Head of caudate nucleus (tissue), 42 donors: ENCODE results near the gene TMEM131L.
A peak's percentile ranks its signal among the peaks of the same experiment; 100 is the strongest.
"Not testable (repeated sequence)": the region's sequence is repeated elsewhere in the genome, so short reads cannot be mapped to it uniquely, and the experiment has no call there.

Experiments used
- DNase-seq, 42 donors: peaks; one replicate each; pipeline versions ENCODE4 v3.0.0 to v3.0.0-alpha.2; 2020 to 2021; ENCODE audit warnings: mixed read lengths in 7 of 42
- intact Hi-C: fragments of 100-400 bp; cut with DNase I; formaldehyde crosslinking; loops from one replicate; pipeline ENCODE4 v1.15.0; 2022

Gene TMEM131L

DNA sequence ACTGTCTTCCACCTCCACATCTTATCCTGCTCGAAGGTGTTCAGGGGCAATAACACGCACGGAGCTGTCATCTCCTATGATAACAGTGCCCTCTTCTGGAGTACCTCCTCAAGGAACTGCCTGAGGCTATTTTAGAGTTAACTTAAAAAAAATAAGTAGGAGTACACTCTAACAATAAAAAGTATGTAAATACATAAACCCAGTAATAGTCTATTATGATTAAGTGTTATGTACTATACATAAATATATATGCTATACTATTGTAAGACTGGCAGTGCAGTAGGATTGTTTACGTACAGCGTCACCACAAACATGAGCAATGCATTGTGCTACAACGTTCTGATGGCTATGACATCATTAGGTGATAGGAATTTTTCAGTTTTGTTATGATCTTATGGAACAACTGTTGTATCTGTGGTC, 183.4 kb downstream of the TMEM131L start:
- DNase-seq = peak in 3 of 42 donors; percentile 26 to 55 (median 54)
- intact Hi-C loops = no loop called here

DNA sequence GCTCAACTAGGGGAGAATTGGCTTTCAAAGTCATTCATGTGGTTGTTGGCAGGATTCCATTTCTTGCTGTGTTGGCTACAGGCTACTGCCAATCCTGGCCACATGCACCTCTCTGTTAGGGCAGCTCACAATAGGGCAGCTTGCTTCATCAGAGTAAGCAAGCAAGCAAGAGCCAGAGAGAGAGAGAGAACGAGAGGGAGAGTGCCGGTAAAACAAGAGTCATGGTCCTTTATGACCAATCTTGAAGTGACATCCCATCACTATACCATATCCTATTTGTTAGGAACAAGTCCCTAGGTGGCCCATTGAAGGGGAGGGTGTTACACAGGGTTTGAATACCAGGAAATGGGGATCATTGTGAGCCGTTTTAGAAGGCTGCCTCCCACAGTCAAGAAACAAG, 185.0 kb downstream of the TMEM131L start:
- peak in 5 of 42 donors; percentile 28 to 67 (median 35) for DNase-seq
- intact Hi-C loops = no loop called here

DNA sequence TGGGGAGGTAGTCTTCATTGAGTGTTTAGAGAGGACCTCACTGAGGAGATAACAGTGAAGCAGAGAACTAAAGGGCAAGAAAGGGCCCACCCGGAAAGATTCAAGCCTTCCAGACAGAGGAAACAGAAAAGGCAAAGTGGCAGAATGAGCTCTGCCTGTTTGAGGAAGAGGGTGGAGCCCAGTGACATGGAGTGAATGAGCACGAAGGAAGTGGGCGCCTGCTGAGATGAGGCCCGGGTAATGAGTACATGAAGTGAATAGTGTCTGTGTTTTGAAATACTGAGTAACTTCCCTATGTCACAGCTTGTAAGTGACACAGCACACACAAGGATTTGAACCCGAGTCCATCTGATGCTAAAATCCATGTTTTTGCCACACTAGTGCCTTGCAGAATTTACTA, 185.4 kb downstream of the TMEM131L start:
- DNase-seq = peak in 24 of 42 donors; percentile 20 to 77 (median 40)
- intact Hi-C loops = no loop called here

DNA sequence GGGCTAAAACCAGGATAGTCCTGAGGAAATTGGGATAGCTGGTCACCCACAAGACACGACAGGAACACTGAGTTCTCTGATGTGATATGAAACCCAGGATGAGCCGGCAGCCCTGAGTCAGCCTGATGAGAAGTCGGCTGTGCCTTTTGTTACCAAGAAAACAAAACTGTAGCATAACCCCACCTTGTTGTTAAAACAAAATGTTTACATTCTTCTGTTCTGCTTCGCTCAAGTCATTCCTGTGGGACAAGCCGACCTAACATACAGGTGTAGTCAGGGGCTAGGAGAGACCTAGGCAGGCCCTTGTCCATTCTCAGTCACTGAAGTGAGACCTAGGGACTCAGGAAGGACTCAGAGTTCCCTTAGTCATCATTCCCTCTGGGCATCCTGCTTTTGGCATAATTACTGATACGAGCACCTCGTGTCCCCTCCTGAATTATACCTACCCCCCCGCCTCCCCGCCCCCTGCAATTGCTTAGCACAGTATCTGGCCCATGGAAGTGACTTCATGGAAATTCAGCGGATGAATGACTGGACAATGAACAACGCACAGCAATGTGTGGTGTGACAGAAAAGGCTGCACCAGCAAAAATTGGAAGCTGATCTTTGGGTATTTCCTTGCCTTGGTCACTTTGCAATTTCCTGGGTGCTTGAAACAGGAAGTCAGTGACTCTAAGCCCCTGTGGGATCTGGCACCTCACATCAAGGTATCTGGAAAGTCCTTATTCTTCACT, 186.1 kb downstream of the TMEM131L start:
- DNase-seq = peak in 2 of 42 donors; percentile 43 to 58
- intact Hi-C loops = no loop called here

DNA sequence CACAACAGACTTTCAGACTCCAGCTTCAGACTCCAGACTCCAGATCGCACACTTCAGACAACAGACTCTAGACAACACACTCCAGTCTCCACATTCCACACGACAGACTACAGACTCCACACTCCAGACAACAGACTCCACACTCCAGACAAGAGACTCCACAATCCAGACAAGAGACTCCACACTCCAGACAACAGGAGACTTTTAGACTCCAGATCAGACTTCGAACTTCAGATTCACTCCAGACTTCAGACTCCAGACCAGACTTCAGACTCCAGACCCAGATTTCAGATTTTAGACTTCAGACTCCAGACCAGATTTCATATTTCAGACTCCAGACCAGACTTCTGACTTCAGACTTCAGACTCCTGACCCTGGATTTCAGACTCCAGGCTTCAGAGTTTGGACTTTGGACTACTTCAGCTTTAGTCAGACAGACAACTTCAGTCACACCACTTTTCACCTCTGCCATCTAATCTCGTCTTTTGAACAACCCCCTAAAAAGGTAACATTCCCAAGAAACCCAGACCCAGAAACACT, 188.9 kb downstream of the TMEM131L start:
- no peak for DNase-seq
- intact Hi-C loops = no loop called here

DNA sequence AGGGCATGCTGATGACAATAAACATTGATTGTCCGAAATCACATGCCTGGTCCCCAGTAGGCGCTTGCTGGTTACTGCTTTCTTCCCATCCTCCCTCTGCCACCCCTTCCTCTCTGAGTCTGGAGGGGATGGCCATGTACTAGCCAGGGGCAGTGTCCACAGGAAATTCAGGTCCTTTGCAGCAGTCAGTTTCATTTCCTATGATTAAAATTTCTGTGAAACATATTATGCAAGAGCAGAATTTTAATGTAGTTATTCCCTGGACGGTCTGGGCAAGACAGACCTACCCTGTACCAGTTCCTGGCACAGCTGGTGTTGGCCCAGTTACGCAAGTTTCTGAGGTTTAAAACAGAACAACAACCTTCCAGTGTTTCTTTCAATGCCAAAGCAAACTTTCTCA, 189.8 kb downstream of the TMEM131L start:
- intact Hi-C loops = no loop called here
- peak in 18 of 42 donors; percentile 20 to 75 (median 48) for DNase-seq

DNA sequence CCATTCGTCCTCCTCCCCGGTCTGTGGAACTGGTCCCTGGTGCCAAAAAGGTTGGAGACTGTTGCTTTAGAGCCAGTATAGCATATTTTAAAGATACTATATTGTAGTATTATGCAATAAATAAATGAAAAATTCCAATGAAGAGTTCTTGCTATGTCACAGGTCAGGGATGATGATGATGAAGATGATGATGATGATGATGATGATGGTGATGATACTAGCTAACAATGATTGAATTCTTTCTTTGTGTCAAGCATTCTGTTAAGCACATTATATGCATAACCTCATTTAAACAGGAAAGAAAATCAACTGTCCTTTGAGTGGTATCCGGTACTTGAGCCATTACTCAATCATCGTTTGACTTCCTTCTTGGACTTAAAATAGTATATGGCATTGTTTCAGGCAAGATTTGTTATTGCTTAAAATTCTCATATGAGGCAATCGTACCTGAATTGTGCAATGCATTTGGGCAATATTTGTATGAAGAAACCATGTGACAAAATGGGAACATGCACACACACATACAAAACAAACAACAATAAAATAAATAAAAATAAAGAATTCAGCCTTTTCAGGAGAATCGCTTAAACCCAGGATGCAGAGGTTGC, 195.2 kb downstream of the TMEM131L start:
- no peak for DNase-seq
- intact Hi-C loops = no loop called here

DNA sequence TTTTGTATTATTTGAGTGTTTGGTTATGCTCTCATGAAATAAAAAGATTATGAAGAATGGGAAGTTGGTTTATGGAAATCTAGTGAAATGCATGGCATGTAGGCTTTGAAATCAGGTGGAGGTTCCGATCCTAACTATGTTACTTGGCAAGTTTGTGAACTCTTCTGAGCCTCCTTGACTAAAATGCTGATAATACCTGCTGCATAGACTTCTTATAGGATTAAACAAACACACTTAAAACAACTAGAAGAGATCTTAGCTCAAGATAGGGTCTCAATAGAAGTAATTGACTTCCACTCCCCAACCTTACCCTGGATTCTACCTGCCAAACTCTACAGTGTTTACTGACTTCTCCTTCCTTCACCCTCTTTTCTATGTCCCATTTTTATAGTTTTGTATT, 195.7 kb downstream of the TMEM131L start:
- intact Hi-C loops = no loop called here
- DNase-seq = no peak

DNA sequence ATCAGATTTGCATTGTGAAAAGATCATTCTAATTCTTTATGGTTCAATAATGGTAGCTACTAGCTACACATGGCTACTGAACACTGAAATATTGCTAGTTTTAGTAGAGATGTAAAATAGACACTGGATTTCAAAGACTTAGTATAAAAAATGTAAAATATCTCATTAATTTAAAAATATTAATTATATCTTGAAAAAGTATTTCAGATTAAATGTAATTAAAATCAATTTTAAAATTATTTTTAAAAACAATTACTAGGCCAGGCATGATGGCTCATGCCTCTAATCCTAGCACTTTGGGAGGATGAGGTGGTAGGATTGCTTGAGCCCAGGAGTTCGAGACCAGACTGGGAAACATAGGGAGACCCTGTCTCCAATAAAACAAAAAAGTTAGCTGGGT, 197.5 kb downstream of the TMEM131L start:
- intact Hi-C loops = no loop called here
- no peak for DNase-seq

DNA sequence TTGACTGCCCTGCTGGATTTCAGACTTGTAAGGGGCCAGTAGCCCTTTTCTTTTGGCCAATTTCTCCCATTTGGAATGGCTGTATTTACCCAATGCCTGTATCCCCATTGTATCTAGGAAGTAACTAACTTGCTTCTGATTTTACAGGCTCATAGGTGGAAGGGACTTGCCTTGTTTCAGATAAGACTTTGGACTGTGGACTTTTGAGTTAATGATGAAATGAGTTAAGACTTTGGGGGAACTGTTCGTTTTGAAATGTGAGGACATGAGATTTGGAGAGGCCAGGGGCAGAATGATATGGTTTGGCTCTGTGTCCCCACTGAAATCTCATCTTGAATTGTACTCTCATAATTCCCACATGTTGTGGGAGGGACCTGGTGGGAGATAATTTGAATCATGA, 200.3 kb downstream of the TMEM131L start:
- intact Hi-C loops, DNase-seq: not testable (repeated sequence)

DNA sequence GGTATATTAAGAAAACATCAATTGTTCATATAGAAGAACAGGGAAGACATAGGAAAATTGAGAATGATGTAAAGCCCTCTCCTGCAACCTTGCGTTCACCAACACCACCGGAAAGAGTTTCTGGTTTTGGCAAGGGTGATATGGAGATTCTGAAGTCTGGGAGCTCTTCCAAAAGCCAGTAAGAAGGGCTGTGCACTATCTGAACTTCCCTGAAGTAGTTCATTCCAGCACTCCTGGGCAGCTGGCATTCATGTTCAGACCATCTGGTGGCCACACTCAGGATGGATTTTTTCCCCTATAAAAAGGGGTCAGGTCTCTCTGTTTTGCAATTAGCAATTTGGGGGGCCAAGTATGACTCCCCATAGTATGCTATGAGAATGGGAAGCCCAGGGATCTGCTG, 202.5 kb downstream of the TMEM131L start:
- DNase-seq = no peak
- intact Hi-C loops = no loop called here

DNA sequence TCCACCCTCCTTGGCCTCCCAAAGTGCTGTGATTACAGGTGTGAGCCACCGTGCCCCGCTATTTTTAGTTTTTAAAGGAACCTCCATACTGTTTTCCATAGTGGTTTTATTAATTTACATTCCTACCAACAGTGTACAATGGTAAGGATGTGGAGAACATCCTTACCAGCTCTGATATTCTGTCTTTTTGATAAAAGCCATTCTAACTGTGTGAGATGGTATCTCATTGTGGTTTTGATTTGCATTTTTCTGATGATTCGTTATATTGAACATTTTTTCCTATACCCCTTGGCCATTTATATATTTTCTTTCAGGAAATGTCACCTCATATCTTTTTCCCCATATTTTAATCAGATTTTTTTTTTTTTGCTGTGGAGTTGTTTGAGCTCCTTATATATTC, 203.7 kb downstream of the TMEM131L start:
- intact Hi-C loops = no loop called here
- no peak for DNase-seq

DNA sequence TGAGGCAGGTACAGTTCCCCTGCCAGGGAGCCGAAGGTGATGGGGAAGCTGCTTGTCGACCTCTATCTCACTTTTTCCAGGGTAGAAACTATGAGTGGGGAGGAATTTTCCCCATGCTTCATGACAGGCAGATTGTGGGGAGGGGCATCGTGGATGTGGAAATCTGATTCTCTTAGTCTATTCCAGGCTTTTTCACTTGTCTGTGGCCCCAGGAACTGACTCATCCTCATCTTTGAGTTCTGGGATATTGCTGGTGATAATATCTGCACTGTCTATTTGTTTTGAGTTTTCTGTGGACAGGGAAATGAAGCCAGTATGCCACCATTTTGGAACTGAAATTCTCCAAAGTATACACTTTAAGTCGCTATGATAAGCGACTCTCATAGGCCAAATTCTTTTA, 210.3 kb downstream of the TMEM131L start:
- intact Hi-C loops = no loop called here
- no peak for DNase-seq

DNA sequence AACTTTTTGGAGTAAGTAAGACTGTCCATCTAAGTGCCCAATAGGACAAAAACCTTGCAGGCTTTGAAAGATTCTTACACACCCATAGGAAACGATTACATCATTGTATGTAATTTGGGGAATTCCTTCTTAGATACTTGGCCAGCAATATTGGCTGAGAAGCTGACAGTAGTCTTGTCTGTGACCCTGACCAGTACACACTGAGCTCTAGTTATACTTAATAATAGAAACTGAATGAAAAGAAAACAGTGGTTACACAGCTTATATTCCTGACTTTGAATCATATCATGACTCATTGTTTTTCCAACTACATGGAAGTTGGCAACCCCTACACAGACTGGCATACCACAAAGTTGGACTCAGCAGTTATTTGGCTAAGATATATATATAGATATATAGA, 210.8 kb downstream of the TMEM131L start:
- intact Hi-C loops = no loop called here

DNA sequence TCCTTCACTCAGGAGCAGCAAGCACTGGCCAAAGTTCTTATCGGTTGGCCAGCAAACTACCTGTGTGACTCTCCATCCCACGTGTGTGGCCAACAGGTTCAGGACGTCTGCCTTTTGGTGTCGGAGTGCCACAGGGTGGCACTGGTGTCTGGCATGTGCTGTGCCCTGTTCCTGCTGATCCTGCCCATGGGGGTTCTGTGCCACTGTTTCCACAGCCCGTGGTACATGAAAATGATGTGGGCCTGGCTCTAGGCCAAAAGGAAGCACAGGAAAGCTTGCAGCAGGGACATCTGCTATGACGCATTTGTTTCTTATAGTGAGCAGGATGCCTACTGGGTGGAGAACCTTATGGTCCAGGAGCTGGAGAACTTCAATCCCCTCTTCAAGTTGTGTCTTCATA, 213.3 kb downstream of the TMEM131L start:
- intact Hi-C loops = no loop called here
- peak in 2 of 42 donors; percentile 6 to 7 for DNase-seq

More for the DNA sequence above, 210.8 kb downstream of the TMEM131L start:
- no peak for DNase-seq

DNA sequence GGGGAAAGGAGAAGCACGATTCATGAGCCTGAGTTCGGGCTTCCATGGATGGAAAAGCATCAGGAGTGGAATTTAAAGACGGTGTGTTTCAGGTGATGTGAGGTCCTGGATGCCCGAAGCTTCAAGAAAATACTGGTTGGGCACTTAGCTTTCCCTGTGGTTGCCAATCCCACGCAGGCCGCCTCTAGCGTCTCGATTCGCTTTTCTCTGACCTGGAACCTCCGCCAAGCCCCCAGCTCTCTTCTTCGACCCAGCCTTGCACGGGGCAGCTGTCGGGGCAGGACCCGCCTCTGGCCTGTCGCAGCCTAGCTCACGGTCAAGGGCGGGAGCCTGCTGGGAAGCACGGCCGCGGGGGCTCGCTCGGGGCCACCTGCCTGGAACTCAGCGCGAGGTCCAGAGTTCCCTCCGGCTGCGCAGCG, 217.6 kb downstream of the TMEM131L start:
- intact Hi-C loops = no loop called here
- DNase-seq = peak in 2 of 42 donors; percentile 47 to 71

DNA sequence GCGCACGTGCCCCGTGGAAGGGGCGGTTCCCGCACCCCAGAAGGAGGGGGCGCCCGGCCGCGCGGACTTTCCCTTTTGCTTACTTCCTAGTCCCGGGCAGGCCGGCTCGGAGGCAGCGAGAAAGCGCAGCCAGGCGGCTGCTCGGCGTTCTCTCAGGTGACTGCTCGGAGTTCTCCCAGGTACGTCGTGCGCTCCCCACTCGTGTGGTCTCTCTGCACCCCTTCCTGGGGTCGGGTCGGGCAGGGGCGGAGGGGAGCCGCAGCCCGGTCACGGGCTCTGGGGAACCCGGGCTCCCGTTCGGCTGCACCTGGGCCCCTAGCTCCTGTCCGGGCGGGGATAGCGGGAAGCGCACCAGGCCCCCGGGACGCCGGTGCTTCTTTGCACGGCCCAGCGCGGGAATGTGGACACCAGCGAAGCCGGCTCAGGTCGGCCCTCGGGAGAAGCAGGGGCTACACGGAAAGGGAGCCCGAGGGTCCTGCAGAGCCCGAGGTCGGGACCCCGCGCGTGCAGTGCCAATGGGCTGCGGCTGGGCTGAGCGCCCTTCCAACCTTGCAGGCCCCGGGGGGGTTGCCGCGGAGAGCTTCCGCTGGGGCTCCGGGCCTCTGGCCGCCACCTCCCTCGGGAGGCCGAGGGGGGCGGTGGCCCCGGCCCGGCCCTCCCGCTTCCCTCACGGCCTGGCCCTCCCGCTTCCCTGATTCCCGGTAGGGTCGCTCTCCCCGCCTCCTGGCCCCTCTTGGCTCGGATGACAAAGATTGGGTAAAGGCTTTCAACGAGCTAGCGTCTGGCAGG, 218.2 kb downstream of the TMEM131L start, which contains the start of gene TLR2:
Gene TLR2 (plus strand): TSS at position 99 of the 789 bp plus-strand sequence. CDS start 18,628 bp downstream, outside the sequence.
- peak in 38 of 42 donors; percentile 12 to 72 (median 43) for DNase-seq
- intact Hi-C loops = no loop called here

DNA sequence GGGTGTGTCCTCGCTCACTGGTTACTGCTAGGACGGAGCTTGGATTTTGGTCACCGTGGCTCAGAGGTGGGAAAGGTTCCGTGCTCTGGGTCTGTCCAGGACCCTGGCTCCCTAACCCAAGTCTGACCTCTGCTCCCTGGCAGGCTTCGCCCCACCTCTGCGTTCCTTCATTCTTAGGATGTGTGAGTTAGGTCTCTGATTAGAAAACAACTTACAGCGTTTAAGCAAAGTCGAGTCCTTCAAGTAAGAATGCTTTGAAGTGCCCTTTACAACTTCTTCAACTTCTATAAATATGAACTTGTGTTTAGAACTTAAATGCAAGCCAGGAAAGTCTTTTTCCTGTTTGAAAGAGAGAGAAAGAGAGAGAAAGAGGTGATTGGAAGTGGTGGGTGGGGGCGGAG, 218.8 kb downstream of the TMEM131L start:
- intact Hi-C loops = no loop called here
- DNase-seq = peak in 2 of 42 donors; percentile 10 to 25
